ENCODE measurements around the gene MT2A. TPM values are rescaled to one million over a fixed set of nuclear protein-coding genes. Genes with fewer than 3 reads are reported as not detected.
"Not testable (repeated sequence)": the region's sequence is repeated elsewhere in the genome, so short reads cannot be mapped to it uniquely, and the experiment has no call there.

The MT2A gene
- total and polyA plus RNA-seq, 2 donors (not counting 1 experiment from before 2014, with no cell fraction given) = 49.2 to 113 TPM

GRCh38 chr16:56577300-56577625 lies 31.1 kb upstream of the MT2A start:
- Histone ChIP-seq H3K27me3 (ENCODE audit: control insufficient read depth, insufficient read depth, low read length) (no peaks in the 10 kb centered on the region), H3K79me2 (ENCODE audit: control insufficient read depth, insufficient read depth, low read length) (no peaks in the 10 kb centered on the region), H4K20me1 (ENCODE audit: control insufficient read depth, extremely low read depth, insufficient read depth, low read length) (no peaks in the 10 kb centered on the region), H3K4me3 (replicated peaks in 1 of 4; ENCODE audit: control extremely low read depth in 1 of 4, insufficient read depth in 1 of 4, low read depth in 3 of 4, low read length in 4 of 4) (no peak overlapping the region), H3K27ac (ENCODE audit: insufficient read depth, low read length) (no peak overlapping the region), H3K9me3 (ENCODE audit: control insufficient read depth, insufficient read depth, low read depth, low read length) (no peaks in the 10 kb centered on the region), H3K36me3 (ENCODE audit: control insufficient read depth, insufficient read depth, low read length) (no peaks in the 10 kb centered on the region), H2AFZ (ENCODE audit: low read length) (no peak overlapping the region), H3K9ac (ENCODE audit: insufficient read depth, low read length) (no peak overlapping the region), H3K4me1 (ENCODE audit: control insufficient read depth, extremely low read depth, insufficient read depth, low read length) (no peaks in the 10 kb centered on the region), H3K4me2 (ENCODE audit: extremely low read depth, insufficient read depth, low read length) (no peak overlapping the region)
- no peak for DNase-seq (ENCODE audit: low read depth in 2 of 2)
- TF ChIP-seq CTCF (conservative IDR thresholded peaks at IDR 0.05 in 1 of 2, IDR thresholded peaks at IDR 0.05 in 1 of 2; ENCODE audit: low read depth in 1 of 2, low read length in 2 of 2) (no peak), EZH2 (IDR thresholded peaks at IDR 0.05; ENCODE audit: low read length, missing control alignments) (no peak)

- Histone ChIP-seq H2AFZ (ENCODE audit: low read length) (no peak overlapping the region), H3K27me3 (ENCODE audit: control insufficient read depth, insufficient read depth, low read length) (peaks cover 9% of the 10 kb centered on the region), H3K9ac (ENCODE audit: insufficient read depth, low read length) (no peak overlapping the region), H4K20me1 (ENCODE audit: control insufficient read depth, extremely low read depth, insufficient read depth, low read length) (no peaks in the 10 kb centered on the region), H3K9me3 (ENCODE audit: control insufficient read depth, insufficient read depth, low read depth, low read length) (no peaks in the 10 kb centered on the region), H3K4me2 (ENCODE audit: extremely low read depth, insufficient read depth, low read length) (no peak overlapping the region), H3K36me3 (ENCODE audit: control insufficient read depth, insufficient read depth, low read length) (no peaks in the 10 kb centered on the region), H3K4me1 (ENCODE audit: control insufficient read depth, extremely low read depth, insufficient read depth, low read length) (no peaks in the 10 kb centered on the region), H3K4me3 (replicated peaks in 1 of 4; ENCODE audit: control extremely low read depth in 1 of 4, insufficient read depth in 1 of 4, low read depth in 3 of 4, low read length in 4 of 4) (no peak overlapping the region), H3K79me2 (ENCODE audit: control insufficient read depth, insufficient read depth, low read length) (no peaks in the 10 kb centered on the region), H3K27ac (ENCODE audit: insufficient read depth, low read length) (no peak overlapping the region)
- TF ChIP-seq EZH2 (IDR thresholded peaks at IDR 0.05; ENCODE audit: low read length, missing control alignments) = no peak
- no peak for TF ChIP-seq CTCF (conservative IDR thresholded peaks at IDR 0.05 in 1 of 2, IDR thresholded peaks at IDR 0.05 in 1 of 2; ENCODE audit: low read depth in 1 of 2, low read length in 2 of 2)
- no peak for DNase-seq (ENCODE audit: low read depth in 2 of 2)
Observed at GRCh38 chr16:56580391-56581048, 27.9 kb upstream of the MT2A start.

- H3K9ac ChIP-seq (ENCODE audit: insufficient read depth, low read length); H3K9me3 ChIP-seq (ENCODE audit: control insufficient read depth, insufficient read depth, low read depth, low read length); H3K27ac ChIP-seq (ENCODE audit: insufficient read depth, low read length); H2AFZ ChIP-seq (ENCODE audit: low read length); H3K4me3 ChIP-seq (replicated peaks in 1 of 4; ENCODE audit: control extremely low read depth in 1 of 4, insufficient read depth in 1 of 4, low read depth in 3 of 4, low read length in 4 of 4); H3K4me2 ChIP-seq (ENCODE audit: extremely low read depth, insufficient read depth, low read length); H4K20me1 ChIP-seq (ENCODE audit: control insufficient read depth, extremely low read depth, insufficient read depth, low read length); H3K79me2 ChIP-seq (ENCODE audit: control insufficient read depth, insufficient read depth, low read length); H3K4me1 ChIP-seq (ENCODE audit: control insufficient read depth, extremely low read depth, insufficient read depth, low read length); H3K36me3 ChIP-seq (ENCODE audit: control insufficient read depth, insufficient read depth, low read length); DNase-seq (ENCODE audit: low read depth in 2 of 2): not testable (repeated sequence)
- H3K27me3 ChIP-seq (ENCODE audit: control insufficient read depth, insufficient read depth, low read length) = peaks cover 13% of the 10 kb centered on the region
Observed at GRCh38 chr16:56582911-56583310, 25.5 kb upstream of the MT2A start.
